NCI-H2107 treated with DMSO at 0.1 percent for 48 hours (cell line): ENCODE data around the gene MAGEL2.
"Not testable (repeated sequence)": the region's sequence is repeated elsewhere in the genome, so short reads cannot be mapped to it uniquely, and the experiment has no call there.

Source experiments
- DNase-seq: peaks from one replicate; lab custom pipeline; 2025; ENCODE audit not compliant: unreplicated experiment; lab: John Stamatoyannopoulos, UW

The MAGEL2 gene

GRCh38 chr15:23616536-23616935 is 31.1 kb downstream of the MAGEL2 start:
- DNase-seq: no peak

- DNase-seq: no peak
Measured at GRCh38 chr15:23606226-23606625, 41.4 kb downstream of the MAGEL2 start.

- no peak for DNase-seq
Measured at GRCh38 chr15:23602124-23602523, 45.5 kb downstream of the MAGEL2 start.

- DNase-seq: no peak
Measured at GRCh38 chr15:23599053-23599452, 48.6 kb downstream of the MAGEL2 start.

GRCh38 chr15:23597278-23597677 is 50.4 kb downstream of the MAGEL2 start:
- DNase-seq: not testable (repeated sequence)

GRCh38 chr15:23596736-23597135 is 50.9 kb downstream of the MAGEL2 start:
- no peak for DNase-seq

- no peak for DNase-seq
Measured at GRCh38 chr15:23595368-23595767, 52.3 kb downstream of the MAGEL2 start.

- no peak for DNase-seq
Measured at GRCh38 chr15:23594252-23594770, 53.4 kb downstream of the MAGEL2 start.
